ENCODE measurements around the gene ACY1. TPM values are rescaled to one million over a fixed set of nuclear protein-coding genes. Genes with fewer than 3 reads are reported as not detected.

The ACY1 gene
- total RNA-seq, 1 experiment from 2014 or later: 50.3 TPM

GRCh38 chr3:51966016-51966415 lies 17.3 kb upstream of the ACY1 start:
- CTCF ChIA-PET: no interaction called here
- Histone ChIP-seq H3K4me1 (ENCODE audit: control insufficient read depth, insufficient read depth, low read length) (peaks cover 12% of the 10 kb centered on the region), H3K9me3 (ENCODE audit: control insufficient read depth, insufficient read depth, low read depth, low read length) (no peaks in the 10 kb centered on the region), H3K4me3 (ENCODE audit: low read depth in 2 of 2, low read length in 2 of 2) (peak overlapping the region in 1 of 2 experiments; percentile 71; a peak in 1 of 4 replicates), H3K27ac (ENCODE audit: low read length) (no peak overlapping the region), H3K36me3 (ENCODE audit: control insufficient read depth, insufficient read depth, low read length) (no peaks in the 10 kb centered on the region), H3K27me3 (ENCODE audit: control insufficient read depth, insufficient read depth, low read length) (no peaks in the 10 kb centered on the region)
- ATAC-seq: no peak
- in situ Hi-C loops (cut with HindIII; ENCODE audit: low pct_unique_long_range_greater_than_20kb, low sequenced_read_pairs) (no loop called here), intact Hi-C loops (cut with micrococcal nuclease; ENCODE audit: unreplicated experiment) (no loop called here)
- no peak for DNase-seq (ENCODE audit: low read depth, low spot score)
- POLR2A ChIA-PET: no interaction called here
- BruUV-seq (replicated peaks): no TSS peak
- TF ChIP-seq POLR2AphosphoS5 (IDR thresholded peaks at IDR 0.05; ENCODE audit: low read depth, low read length) (no peak), SIN3A (IDR thresholded peaks at IDR 0.05; ENCODE audit: borderline replicate concordance, insufficient read depth, low read depth, low read length) (no peak), TCF7L2 (IDR thresholded peaks at IDR 0.05; ENCODE audit: low read depth, low read length) (no peak), CTCF (IDR thresholded peaks at IDR 0.05) (no peak), REST (IDR thresholded peaks at IDR 0.05; ENCODE audit: insufficient read depth in 1 of 2, low read depth in 2 of 2, low read length in 1 of 2) (no peak)

DNA sequence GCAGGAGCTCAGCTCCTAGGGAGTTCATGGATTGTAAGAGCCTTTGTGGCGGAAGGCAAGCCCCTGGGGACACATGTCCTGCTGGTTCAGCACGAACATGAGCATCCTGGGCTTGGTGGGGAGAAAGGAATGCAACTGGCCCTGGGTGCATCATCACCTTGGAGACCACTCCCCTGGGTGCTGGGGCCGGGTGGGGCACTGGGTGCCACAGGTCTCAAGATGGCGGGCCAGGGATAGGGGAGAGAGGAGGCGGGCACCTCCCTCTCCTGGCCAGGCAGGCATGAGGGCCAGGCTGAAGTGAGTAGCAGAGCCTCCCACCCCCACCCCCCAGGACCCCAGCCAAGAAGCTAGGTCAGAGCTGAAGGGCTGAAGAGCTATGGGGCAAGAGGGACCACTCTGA lies 16.8 kb upstream of the ACY1 start:
- Histone ChIP-seq H3K4me1 (ENCODE audit: control insufficient read depth, insufficient read depth, low read length) (peaks cover 12% of the 10 kb centered on the region), H3K9me3 (ENCODE audit: control insufficient read depth, insufficient read depth, low read depth, low read length) (no peaks in the 10 kb centered on the region), H3K27ac (ENCODE audit: low read length) (peak overlapping the region; percentile 69), H3K4me3 (ENCODE audit: low read depth in 2 of 2, low read length in 2 of 2) (peak overlapping the region; percentile 58 to 71), H3K36me3 (ENCODE audit: control insufficient read depth, insufficient read depth, low read length) (no peaks in the 10 kb centered on the region), H3K27me3 (ENCODE audit: control insufficient read depth, insufficient read depth, low read length) (no peaks in the 10 kb centered on the region)
- ATAC-seq (no peak), DNase-seq (ENCODE audit: low read depth, low spot score) (no peak)
- in situ Hi-C loops (cut with HindIII; ENCODE audit: low pct_unique_long_range_greater_than_20kb, low sequenced_read_pairs) (no loop called here), intact Hi-C loops (cut with micrococcal nuclease; ENCODE audit: unreplicated experiment) (no loop called here)
- BruUV-seq (replicated peaks): no TSS peak
- TF ChIP-seq REST (IDR thresholded peaks at IDR 0.05; ENCODE audit: insufficient read depth in 1 of 2, low read depth in 2 of 2, low read length in 1 of 2): no peak
- TF ChIP-seq SIN3A (IDR thresholded peaks at IDR 0.05; ENCODE audit: borderline replicate concordance, insufficient read depth, low read depth, low read length): no peak
- TF ChIP-seq POLR2AphosphoS5 (IDR thresholded peaks at IDR 0.05; ENCODE audit: low read depth, low read length): no peak
- no peak for TF ChIP-seq CTCF (IDR thresholded peaks at IDR 0.05)
- no peak for TF ChIP-seq TCF7L2 (IDR thresholded peaks at IDR 0.05; ENCODE audit: low read depth, low read length)
- CTCF ChIA-PET: no interaction called here
- POLR2A ChIA-PET: no interaction called here

Data from Panc1 (cell line).